ENCODE data around the gene KIF4A.

The KIF4A gene

DNA sequence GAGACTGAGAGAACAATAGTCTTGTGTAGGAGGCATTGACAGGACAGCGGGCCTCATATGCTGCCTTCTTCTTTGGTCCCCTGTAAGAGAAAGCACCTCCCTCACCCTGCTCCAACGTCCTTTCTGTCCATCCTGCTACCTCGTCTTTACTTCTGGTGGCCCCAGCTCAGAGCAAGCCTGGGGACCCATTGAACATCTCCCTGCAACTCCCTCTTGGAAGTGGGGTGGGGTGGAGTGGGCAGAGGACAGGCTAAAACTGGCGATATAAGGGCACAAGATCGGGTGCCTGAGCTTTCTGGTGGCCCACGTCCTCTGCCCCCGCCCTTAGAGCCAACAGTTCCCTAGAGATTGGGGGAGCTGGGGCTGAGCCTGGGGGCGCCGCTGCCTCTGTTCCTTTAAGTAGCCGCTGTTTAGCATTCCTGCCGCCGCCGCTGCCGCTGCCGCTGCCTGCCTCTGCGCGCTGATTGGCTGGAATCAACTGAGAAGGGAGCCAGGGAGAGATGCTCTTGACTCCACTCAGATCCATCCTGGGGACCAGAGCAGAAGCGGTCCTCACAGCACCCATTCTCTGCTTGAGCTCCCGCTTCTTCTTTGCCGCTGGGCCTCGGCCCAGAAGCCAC lies 154.5 kb downstream of the KIF4A start, which contains the start of gene DLG3:
TSS of gene DLG3 (plus strand) at position 510 of the 620 bp plus-strand sequence. CDS start 367 bp downstream, outside the sequence.
- DNase-seq (ENCODE audit: insufficient read length, low spot score) = peak; percentile 68
- no peak for FAIRE-seq
- TF ChIP-seq, protein P1, sequence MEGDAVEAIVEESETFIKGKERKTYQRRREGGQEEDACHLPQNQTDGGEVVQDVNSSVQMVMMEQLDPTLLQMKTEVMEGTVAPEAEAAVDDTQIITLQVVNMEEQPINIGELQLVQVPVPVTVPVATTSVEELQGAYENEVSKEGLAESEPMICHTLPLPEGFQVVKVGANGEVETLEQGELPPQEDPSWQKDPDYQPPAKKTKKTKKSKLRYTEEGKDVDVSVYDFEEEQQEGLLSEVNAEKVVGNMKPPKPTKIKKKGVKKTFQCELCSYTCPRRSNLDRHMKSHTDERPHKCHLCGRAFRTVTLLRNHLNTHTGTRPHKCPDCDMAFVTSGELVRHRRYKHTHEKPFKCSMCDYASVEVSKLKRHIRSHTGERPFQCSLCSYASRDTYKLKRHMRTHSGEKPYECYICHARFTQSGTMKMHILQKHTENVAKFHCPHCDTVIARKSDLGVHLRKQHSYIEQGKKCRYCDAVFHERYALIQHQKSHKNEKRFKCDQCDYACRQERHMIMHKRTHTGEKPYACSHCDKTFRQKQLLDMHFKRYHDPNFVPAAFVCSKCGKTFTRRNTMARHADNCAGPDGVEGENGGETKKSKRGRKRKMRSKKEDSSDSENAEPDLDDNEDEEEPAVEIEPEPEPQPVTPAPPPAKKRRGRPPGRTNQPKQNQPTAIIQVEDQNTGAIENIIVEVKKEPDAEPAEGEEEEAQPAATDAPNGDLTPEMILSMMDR (IDR thresholded peaks at IDR 0.05; ENCODE audit: insufficient read depth, missing control alignments) = no peak

DNA sequence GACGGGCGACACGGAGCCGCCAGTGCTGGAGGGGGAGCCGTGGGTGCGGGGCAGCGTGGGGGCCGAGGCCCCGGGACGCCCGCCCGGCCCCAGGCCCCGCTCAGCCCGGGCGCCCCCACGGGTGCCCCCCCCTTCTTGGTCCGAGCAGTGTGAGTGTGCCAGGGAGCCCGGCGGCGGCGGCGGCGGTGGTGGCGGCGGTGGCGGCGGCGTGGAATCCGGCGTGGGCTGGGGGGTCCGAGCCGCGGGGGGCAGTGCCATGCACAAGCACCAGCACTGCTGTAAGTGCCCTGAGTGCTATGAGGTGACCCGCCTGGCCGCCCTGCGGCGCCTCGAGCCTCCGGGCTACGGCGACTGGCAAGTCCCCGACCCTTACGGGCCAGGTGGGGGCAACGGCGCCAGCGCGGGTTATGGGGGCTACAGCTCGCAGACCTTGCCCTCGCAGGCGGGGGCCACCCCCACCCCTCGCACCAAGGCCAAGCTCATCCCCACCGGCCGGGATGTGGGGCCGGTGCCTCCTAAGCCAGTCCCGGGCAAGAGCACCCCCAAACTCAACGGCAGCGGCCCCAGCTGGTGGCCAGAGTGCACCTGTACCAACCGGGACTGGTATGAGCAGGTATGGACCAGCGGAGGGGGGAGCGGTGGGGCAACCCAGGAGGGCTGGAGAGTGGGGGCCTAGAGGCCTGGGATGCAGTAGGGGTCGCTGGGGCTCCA lies 155.2 kb downstream of the KIF4A start:
- FAIRE-seq (no peak), DNase-seq (ENCODE audit: insufficient read length, low spot score) (no peak)
- TF ChIP-seq, protein P1 (IDR thresholded peaks at IDR 0.05; ENCODE audit: insufficient read depth, missing control alignments) = no peak

DNA sequence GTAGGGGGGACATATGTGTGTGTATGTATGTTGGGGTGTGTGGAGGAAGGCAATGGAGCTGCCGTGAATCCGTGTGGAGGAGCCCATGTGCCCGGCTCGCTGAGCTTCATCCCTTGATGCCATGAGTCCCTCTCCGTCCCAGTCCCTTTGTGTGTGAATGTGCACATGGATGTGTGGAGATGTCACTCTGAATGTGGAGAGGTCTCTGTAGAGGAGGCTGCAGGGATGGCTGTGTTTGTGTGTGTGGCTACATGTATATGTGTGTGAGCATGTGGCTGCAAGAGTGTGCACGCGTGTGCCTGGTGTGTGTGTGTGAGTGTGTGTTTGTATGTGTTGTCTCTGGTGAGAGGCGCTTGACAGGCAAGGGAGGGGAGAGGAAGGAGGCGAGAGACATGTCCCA lies 156.0 kb downstream of the KIF4A start:
- no peak for DNase-seq (ENCODE audit: insufficient read length, low spot score)
- TF ChIP-seq, protein P1 (IDR thresholded peaks at IDR 0.05; ENCODE audit: insufficient read depth, missing control alignments) = no peak
- no peak for FAIRE-seq

DNA sequence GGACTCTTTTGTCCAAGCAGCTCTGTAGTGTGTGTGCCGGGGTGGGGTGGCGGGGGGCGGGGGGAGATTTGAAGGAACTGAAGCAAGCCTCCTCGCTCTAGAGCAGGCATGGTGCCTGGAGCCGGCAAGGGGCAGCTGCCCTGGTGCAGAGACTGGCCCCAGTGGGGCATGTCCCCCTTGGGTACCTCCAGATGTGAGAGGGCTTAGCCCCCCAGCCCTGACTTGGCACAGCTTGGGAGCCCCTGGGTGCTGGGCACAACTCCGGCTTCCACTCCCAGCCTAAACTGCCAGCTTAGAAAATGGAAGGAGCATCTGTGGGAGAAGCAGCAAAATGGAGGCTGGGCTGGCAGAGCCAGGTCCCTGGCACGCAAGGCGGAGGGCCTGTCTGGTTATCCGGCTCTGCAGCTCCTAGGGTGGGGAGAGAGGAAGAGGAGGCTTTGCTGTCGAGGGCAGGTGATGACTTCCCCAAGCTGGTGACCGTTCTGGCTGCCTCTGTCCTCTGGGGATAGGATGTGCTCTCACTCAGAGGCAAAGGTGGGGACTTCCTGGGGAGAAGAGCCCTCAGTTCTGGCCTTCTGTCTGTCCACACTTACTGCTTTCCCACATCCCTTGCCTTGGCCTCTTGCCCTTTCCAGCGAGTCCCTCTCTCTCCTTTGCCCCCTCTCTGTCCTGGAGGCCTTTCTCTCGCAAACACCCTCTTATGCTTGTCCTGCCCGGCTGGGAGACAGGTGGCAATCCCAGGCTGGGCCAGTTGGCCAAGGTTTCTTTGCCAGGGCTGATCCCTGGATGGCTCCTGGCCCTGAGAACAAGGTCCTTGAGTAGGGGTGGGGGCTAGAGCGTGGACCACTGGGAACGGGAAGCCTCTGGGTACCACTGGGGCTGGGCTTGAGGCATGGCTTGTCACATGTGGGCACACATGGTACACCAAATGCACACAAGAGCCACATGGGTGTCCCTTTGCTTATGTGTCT lies 156.8 kb downstream of the KIF4A start:
- FAIRE-seq (no peak), DNase-seq (ENCODE audit: insufficient read length, low spot score) (no peak)
- TF ChIP-seq, protein P1 (IDR thresholded peaks at IDR 0.05; ENCODE audit: insufficient read depth, missing control alignments) = no peak

DNA sequence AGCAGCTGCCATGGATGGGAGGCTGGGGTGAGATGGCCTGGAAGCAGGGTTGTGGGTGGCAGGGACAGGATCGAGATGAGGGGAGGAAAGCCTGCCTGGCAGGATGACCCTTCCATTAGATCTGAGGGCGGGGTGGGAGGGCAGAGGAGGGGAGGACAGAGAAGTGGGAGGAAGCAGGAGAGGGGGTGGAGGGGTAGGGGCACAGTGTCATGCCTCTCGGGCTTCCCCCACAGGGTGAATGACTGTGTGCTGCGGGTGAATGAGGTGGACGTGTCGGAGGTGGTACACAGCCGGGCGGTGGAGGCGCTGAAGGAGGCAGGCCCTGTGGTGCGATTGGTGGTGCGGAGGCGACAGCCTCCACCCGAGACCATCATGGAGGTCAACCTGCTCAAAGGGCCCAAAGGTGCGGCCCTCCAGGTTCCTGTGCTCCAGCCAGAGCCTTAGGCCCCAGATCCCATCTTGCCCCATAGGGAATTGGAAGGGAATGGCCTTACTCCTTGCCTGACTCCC lies 159.6 kb downstream of the KIF4A start:
- FAIRE-seq = no peak
- TF ChIP-seq, protein P1 (IDR thresholded peaks at IDR 0.05; ENCODE audit: insufficient read depth, missing control alignments) = no peak
- no peak for DNase-seq (ENCODE audit: insufficient read length, low spot score)

DNA sequence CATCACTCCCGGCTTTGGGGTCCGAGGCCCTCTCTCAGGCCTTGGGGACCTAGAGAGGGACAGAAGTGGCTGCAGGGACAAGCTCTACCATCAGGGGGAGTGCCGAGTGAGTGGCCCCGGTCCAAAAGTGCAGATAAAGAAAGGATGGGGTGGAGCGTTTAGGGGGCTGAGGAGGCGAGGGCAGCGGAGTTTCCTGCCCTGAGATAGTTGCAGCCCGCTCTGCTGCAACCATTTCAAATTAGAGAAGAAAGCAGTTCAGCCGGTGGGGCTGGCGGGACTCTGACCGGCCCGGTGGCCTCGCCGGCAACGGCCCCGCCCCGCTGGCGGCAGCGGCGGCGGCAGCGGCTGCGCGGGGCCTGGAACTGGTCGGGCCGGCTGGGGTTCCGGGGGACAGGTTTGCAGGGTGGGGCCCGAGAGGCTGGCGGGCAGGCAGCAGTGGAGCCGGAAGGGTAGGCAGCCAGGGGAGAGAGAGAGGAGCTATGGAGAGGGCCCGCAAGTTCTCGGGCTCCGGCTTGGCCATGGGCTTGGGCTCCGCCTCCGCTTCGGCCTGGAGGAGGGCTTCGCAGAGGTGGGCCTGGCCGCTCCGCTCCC lies 162.3 kb downstream of the KIF4A start:
- TF ChIP-seq, protein P1 (IDR thresholded peaks at IDR 0.05; ENCODE audit: insufficient read depth, missing control alignments) = peak; percentile 49
- no peak for FAIRE-seq
- no peak for DNase-seq (ENCODE audit: insufficient read length, low spot score)

Data from D721Med (cell line).